ENCODE data around the gene MSI2.

DNA sequence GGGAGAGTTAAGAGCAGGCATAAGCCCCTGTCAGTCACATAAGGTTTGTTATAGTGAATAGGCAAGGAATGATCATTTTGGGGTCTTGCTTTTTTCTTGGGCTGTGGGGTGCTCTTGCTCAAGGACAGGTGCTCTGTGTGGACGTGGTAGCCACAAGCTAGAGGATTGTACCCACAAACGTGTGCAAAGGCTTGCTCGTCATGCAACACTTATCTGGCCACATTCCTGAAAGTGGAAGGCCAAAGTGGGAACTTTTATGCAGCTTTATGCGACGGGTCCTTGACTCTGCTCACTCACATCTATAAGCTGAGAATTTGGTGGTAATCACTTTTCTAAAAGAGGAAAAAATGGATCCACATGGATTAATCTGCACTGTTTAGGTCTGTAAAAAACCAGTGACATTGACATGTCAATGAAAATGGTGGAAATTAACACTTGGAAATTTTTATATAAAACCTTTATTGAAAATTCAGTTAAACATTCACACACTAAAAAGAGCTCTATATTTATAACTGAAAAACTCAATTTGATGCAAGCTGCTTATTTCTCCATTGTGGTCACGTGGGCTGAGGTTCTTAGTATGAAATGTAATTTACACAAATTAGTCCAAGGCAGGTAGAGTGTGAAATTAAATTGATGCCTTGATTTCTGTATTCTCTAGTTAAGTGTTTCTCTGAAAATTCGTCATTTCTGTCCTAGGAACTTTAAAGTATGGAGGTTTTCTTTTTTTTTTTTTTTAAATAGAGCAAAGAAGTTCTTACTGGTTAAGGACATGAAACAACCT, 162.3 kb downstream of the MSI2 start:
- TF ChIP-seq POLR2A (IDR thresholded peaks at IDR 0.05): no peak
- TF ChIP-seq, protein P1, sequence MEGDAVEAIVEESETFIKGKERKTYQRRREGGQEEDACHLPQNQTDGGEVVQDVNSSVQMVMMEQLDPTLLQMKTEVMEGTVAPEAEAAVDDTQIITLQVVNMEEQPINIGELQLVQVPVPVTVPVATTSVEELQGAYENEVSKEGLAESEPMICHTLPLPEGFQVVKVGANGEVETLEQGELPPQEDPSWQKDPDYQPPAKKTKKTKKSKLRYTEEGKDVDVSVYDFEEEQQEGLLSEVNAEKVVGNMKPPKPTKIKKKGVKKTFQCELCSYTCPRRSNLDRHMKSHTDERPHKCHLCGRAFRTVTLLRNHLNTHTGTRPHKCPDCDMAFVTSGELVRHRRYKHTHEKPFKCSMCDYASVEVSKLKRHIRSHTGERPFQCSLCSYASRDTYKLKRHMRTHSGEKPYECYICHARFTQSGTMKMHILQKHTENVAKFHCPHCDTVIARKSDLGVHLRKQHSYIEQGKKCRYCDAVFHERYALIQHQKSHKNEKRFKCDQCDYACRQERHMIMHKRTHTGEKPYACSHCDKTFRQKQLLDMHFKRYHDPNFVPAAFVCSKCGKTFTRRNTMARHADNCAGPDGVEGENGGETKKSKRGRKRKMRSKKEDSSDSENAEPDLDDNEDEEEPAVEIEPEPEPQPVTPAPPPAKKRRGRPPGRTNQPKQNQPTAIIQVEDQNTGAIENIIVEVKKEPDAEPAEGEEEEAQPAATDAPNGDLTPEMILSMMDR (IDR thresholded peaks at IDR 0.05): no peak
